Natural killer cell (primary cell): ENCODE measurements around the gene LDLRAD4. TPM values are rescaled to one million over a fixed set of nuclear protein-coding genes. Genes with fewer than 3 reads are reported as not detected.

Experiments used
- ATAC-seq, 3 donors: fragments of 150-1000 bp in 2 of 3; fragments of 200-7000 bp in 1 of 3; cut with Tn5 transposase; 1 replicate in 1 of 3; 2 replicates in 2 of 3; pipeline ENCODE4 v1.10.0; 2021; ENCODE audit warnings: mild to moderate bottlenecking in 2 of 3, moderate library complexity in 2 of 3
- DNase-seq, 2 donors: peaks; one replicate each; pipeline versions ENCODE4 v3.0.0 to v3.0.0-alpha.2; 2013 to 2021; ENCODE audit warnings: mixed read lengths in 1 of 2
- H3K27ac ChIP-seq: one replicate; pipeline ENCODE4 v1.5.1; 2013; ENCODE audit warnings: mild to moderate bottlenecking, low read length
- H3K27me3 ChIP-seq: one replicate; pipeline ENCODE4 v1.6.1; 2013; ENCODE audit warnings: low read length; ENCODE audit not compliant: control insufficient read depth, insufficient read depth
- H3K36me3 ChIP-seq: one replicate; pipeline ENCODE4 v1.6.1; 2013; ENCODE audit warnings: low read length; ENCODE audit not compliant: control insufficient read depth, insufficient read depth
- H3K4me1 ChIP-seq: one replicate; pipeline ENCODE4 v1.6.1; 2013; ENCODE audit warnings: low read length; ENCODE audit not compliant: control insufficient read depth, insufficient read depth
- H3K4me3 ChIP-seq: one replicate; pipeline ENCODE4 v1.5.1; 2013; ENCODE audit warnings: low read length
- H3K9me3 ChIP-seq: one replicate; pipeline ENCODE4 v1.6.1; 2013; ENCODE audit warnings: low read length; ENCODE audit not compliant: control insufficient read depth, insufficient read depth
- H3K27ac Mint-ChIP-seq, 2 donors: one replicate each; pipeline ENCODE4 v1.8.0; 2022; ENCODE audit warnings: mild to moderate bottlenecking in 2 of 2, mixed read lengths in 2 of 2, moderate library complexity in 1 of 2
- H3K27me3 Mint-ChIP-seq, 2 donors: one replicate each; pipeline ENCODE4 v1.8.0; 2022; ENCODE audit warnings: low read depth in 2 of 2, mixed read lengths in 2 of 2
- H3K36me3 Mint-ChIP-seq: one replicate; pipeline ENCODE4 v1.8.0; 2022; ENCODE audit warnings: mixed read lengths
- H3K4me1 Mint-ChIP-seq, 2 donors: one replicate each; pipeline ENCODE4 v1.8.0; 2022; ENCODE audit warnings: mixed read lengths in 2 of 2
- H3K4me3 Mint-ChIP-seq: one replicate; pipeline ENCODE4 v1.8.0; 2022; ENCODE audit warnings: mild to moderate bottlenecking, moderate library complexity, mixed read lengths
- H3K9me3 Mint-ChIP-seq, 2 donors: one replicate each; pipeline ENCODE4 v1.8.0; 2022; ENCODE audit warnings: mixed read lengths in 2 of 2
- CTCF ChIP-seq: fragments of 200-600 bp; IDR thresholded peaks from one replicate; pipeline ENCODE4 v1.8.0; 2022; ENCODE audit warnings: antibody characterized with exemption
- WGBS: methylation state at CpG from one replicate; pipeline ENCODE4 v1.1.7; 2013; ENCODE audit warnings: missing lambda C conversion rate; ENCODE audit not compliant: insufficient coverage; 5-methylcytosine and 5-hydroxymethylcytosine counted together
- intact Hi-C: fragments of 100-400 bp; cut with micrococcal nuclease; formaldehyde crosslinking; loops from one replicate; pipeline ENCODE4 v1.14.2; 2022
- total RNA-seq, 4 donors: library from RNA; stranded (reverse); fragments of 120-200 nt in 1 of 4; gene quantifications; one replicate each; pipeline versions ENCODE4 v1.2.3 to v1.2.4, GENCODE V29; 2013 to 2022

The LDLRAD4 gene
- total RNA-seq, 3 donors from 2014 or later (not counting 1 experiment from before 2014, with no cell fraction given) = 24.0 to 36.3 (median 29.2) TPM

GRCh38 chr18:13303756-13304364, 85.3 kb downstream of the LDLRAD4 start:
- WGBS = 86% methylated on average over 6 of the region's 6 CpGs
- ATAC-seq = no peak
- no peaks in the 10 kb centered on the region for H3K36me3 ChIP-seq
- Mint-ChIP-seq H3K27ac (no peak overlapping the region), H3K4me1 (peaks cover 11 to 18% of the 10 kb centered on the region in 2 donors), H3K27me3 (peaks cover 31 to 39% of the 10 kb centered on the region in 2 donors), H3K36me3 (no peaks in the 10 kb centered on the region), H3K9me3 (no peaks in the 10 kb centered on the region), H3K4me3 (no peak overlapping the region)
- H3K4me3 ChIP-seq = no peak overlapping the region
- no peak overlapping the region for H3K27ac ChIP-seq
- peaks cover 9% of the 10 kb centered on the region for H3K4me1 ChIP-seq
- H3K9me3 ChIP-seq = no peaks in the 10 kb centered on the region
- H3K27me3 ChIP-seq = no peaks in the 10 kb centered on the region
- TF ChIP-seq CTCF = no peak
- intact Hi-C loops = no loop called here
- DNase-seq = no peak

GRCh38 chr18:13305301-13305700, 86.7 kb downstream of the LDLRAD4 start:
- no peaks in the 10 kb centered on the region for H3K9me3 ChIP-seq
- Mint-ChIP-seq H3K4me1 (peaks cover 20 to 27% of the 10 kb centered on the region in 2 donors), H3K27me3 (peaks cover 37 to 39% of the 10 kb centered on the region in 2 donors), H3K4me3 (no peak overlapping the region), H3K27ac (no peak overlapping the region), H3K36me3 (no peaks in the 10 kb centered on the region), H3K9me3 (no peaks in the 10 kb centered on the region)
- peaks cover 24% of the 10 kb centered on the region for H3K4me1 ChIP-seq
- DNase-seq (no peak), ATAC-seq (no peak)
- H3K27ac ChIP-seq = no peak overlapping the region
- intact Hi-C loops = no loop called here
- H3K27me3 ChIP-seq = no peaks in the 10 kb centered on the region
- no peak for TF ChIP-seq CTCF
- 20% methylated on average over 3 of the region's 3 CpGs for WGBS
- no peaks in the 10 kb centered on the region for H3K36me3 ChIP-seq
- no peak overlapping the region for H3K4me3 ChIP-seq

- Histone ChIP-seq H3K27ac (no peak overlapping the region), H3K36me3 (no peaks in the 10 kb centered on the region), H3K9me3 (no peaks in the 10 kb centered on the region), H3K4me1 (peaks cover 26% of the 10 kb centered on the region), H3K4me3 (no peak overlapping the region), H3K27me3 (peaks cover 2% of the 10 kb centered on the region)
- H3K9me3 Mint-ChIP-seq = no peaks in the 10 kb centered on the region
- peaks cover 20 to 27% of the 10 kb centered on the region in 2 donors for H3K4me1 Mint-ChIP-seq
- 94% methylated on average over 4 of the region's 4 CpGs for WGBS
- intact Hi-C loops = no loop called here
- H3K4me3 Mint-ChIP-seq = no peak overlapping the region
- H3K36me3 Mint-ChIP-seq = no peaks in the 10 kb centered on the region
- no peak overlapping the region for H3K27ac Mint-ChIP-seq
- DNase-seq (no peak), ATAC-seq (no peak)
- peaks cover 39 to 41% of the 10 kb centered on the region in 2 donors for H3K27me3 Mint-ChIP-seq
- TF ChIP-seq CTCF = no peak
These were observed 88.0 kb downstream of the LDLRAD4 start for GRCh38 chr18:13306583-13306982.

GRCh38 chr18:13308369-13308768, 89.8 kb downstream of the LDLRAD4 start:
- TF ChIP-seq CTCF = no peak
- Mint-ChIP-seq H3K9me3 (no peaks in the 10 kb centered on the region), H3K36me3 (no peaks in the 10 kb centered on the region), H3K27me3 (peaks cover 31 to 44% of the 10 kb centered on the region in 2 donors), H3K27ac (peak overlapping the region in 1 of 2 donors; percentile 5), H3K4me1 (peaks cover 20 to 27% of the 10 kb centered on the region in 2 donors), H3K4me3 (peak overlapping the region; percentile 3)
- H3K4me3 ChIP-seq = no peak overlapping the region
- no peaks in the 10 kb centered on the region for H3K36me3 ChIP-seq
- intact Hi-C loops = no loop called here
- ATAC-seq (peak in 2 of 3 donors; percentile 44 to 88), DNase-seq (peak in 1 of 2 donors; percentile 32)
- WGBS = 23% methylated on average over 9 of the region's 9 CpGs
- no peak overlapping the region for H3K27ac ChIP-seq
- peaks cover 2% of the 10 kb centered on the region for H3K27me3 ChIP-seq
- H3K4me1 ChIP-seq = peaks cover 29% of the 10 kb centered on the region
- H3K9me3 ChIP-seq = no peaks in the 10 kb centered on the region
